Esophagus muscularis mucosa (tissue), 4 donors: ENCODE results near the gene MYO1B. TPM values are rescaled to one million over a fixed set of nuclear protein-coding genes. Genes with fewer than 3 reads are reported as not detected.

Experiments
- DNase-seq: peaks from one replicate; pipeline ENCODE4 v3.0.0-alpha.2; 2017; ENCODE audit errors: extremely low spot score
- H3K27ac ChIP-seq, 4 donors: fragments of 200-600 bp; sonication (generic); replicated peaks in 1 of 4; 1 replicate in 3 of 4; 2 replicates in 1 of 4; pipeline ENCODE4 v1.5.1; 2016 to 2019; ENCODE audit warnings: mild to moderate bottlenecking in 1 of 4
- H3K27me3 ChIP-seq, 4 donors: fragments of 200-600 bp; sonication (generic); one replicate each; pipeline versions ENCODE4 v1.5.1 to v1.6.0; 2016 to 2019
- H3K36me3 ChIP-seq, 4 donors: fragments of 200-600 bp; sonication (generic); one replicate each; pipeline ENCODE4 v1.5.1; 2016 to 2019
- H3K4me1 ChIP-seq, 4 donors: fragments of 200-600 bp; sonication (generic); one replicate each; pipeline ENCODE4 v1.5.1; 2016 to 2019
- H3K4me3 ChIP-seq, 4 donors: fragments of 200-600 bp; sonication (generic); 1 replicate in 2 of 4; 2 replicates in 2 of 4; pipeline ENCODE4 v1.5.1; 2016 to 2019; ENCODE audit warnings: mild to moderate bottlenecking in 4 of 4, moderate library complexity in 1 of 4
- H3K9me3 ChIP-seq, 4 donors: fragments of 200-600 bp; sonication (generic); 1 replicate in 3 of 4; 2 replicates in 1 of 4; pipeline ENCODE4 v1.5.1; 2016 to 2019
- CTCF ChIP-seq, 3 experiments: fragments of 200-600 bp in 2 of 3; fragments of 450-650 bp in 1 of 3; sonication (generic) in 2 of 3; IDR thresholded peaks; one replicate each; pipeline ENCODE4 v1.5.1; 2017 to 2019; ENCODE audit warnings: antibody characterized with exemption in 3 of 3, mild to moderate bottlenecking in 2 of 3, moderate library complexity in 1 of 3
- EP300 ChIP-seq: sonication (generic); formaldehyde crosslinking; IDR thresholded peaks from one replicate; pipeline ENCODE4 v1.6.1; 2017; ENCODE audit warnings: antibody characterized with exemption
- POLR2A ChIP-seq: fragments of 450-650 bp; IDR thresholded peaks from one replicate; pipeline ENCODE4 v1.6.1; 2017; ENCODE audit warnings: antibody characterized with exemption, moderate library complexity, mild to moderate bottlenecking, low read depth
- POLR2AphosphoS5 ChIP-seq, 2 donors: sonication (generic); formaldehyde crosslinking; IDR thresholded peaks; one replicate each; pipeline ENCODE4 v1.6.1; 2017; ENCODE audit warnings: antibody characterized with exemption in 2 of 2
- WGBS: methylation state at CpG from one replicate; pipeline ENCODE4 v1.1.5; 2018; 5-methylcytosine and 5-hydroxymethylcytosine counted together
- intact Hi-C: fragments of 100-400 bp; cut with DNase I; formaldehyde crosslinking; loops from one replicate; pipeline ENCODE4 v1.15.1; 2023
- total RNA-seq, 4 donors: library from RNA; depleted of rRNA; stranded (reverse); fragments of >200 nt; gene quantifications; one replicate each; pipeline versions ENCODE4 v1.1.0 to v1.2.1, GENCODE V29; 2016

MYO1B gene
- total RNA-seq, 4 donors from 2014 or later = 14.8 to 17.3 (median 15.9) TPM

- Histone ChIP-seq H3K27ac (no peak overlapping the region), H3K9me3 (peaks cover 0 to 4% (median 0%) of the 10 kb centered on the region in 4 donors), H3K4me3 (no peak overlapping the region), H3K4me1 (no peaks in the 10 kb centered on the region), H3K36me3 (no peaks in the 10 kb centered on the region), H3K27me3 (no peaks in the 10 kb centered on the region)
- TF ChIP-seq POLR2AphosphoS5 (IDR thresholded peaks at IDR 0.05) = no peak
- TF ChIP-seq CTCF (IDR thresholded peaks at IDR 0.05) = no peak
- no peak for TF ChIP-seq EP300
- TF ChIP-seq POLR2A = no peak
- peak; percentile 26 for DNase-seq
- intact Hi-C loops = no loop called here
- WGBS = 100% methylated on average over 1 of the region's 1 CpG
Observed at GRCh38 chr2:191200910-191201309, 44.3 kb upstream of the MYO1B start.

- no peaks in the 10 kb centered on the region for H3K27me3 ChIP-seq
- H3K27ac ChIP-seq = peak overlapping the region in 2 of 4 donors; percentile 34 to 39
- H3K4me3 ChIP-seq = no peak overlapping the region
- TF ChIP-seq CTCF (IDR thresholded peaks at IDR 0.05) = no peak
- no peak for TF ChIP-seq POLR2A
- no peak for TF ChIP-seq POLR2AphosphoS5 (IDR thresholded peaks at IDR 0.05)
- TF ChIP-seq EP300 = no peak
- intact Hi-C loops = no loop called here
- 48% methylated on average over 2 of the region's 2 CpGs for WGBS
- peaks cover 0 to 4% (median 0%) of the 10 kb centered on the region in 4 donors for H3K9me3 ChIP-seq
- H3K4me1 ChIP-seq = no peaks in the 10 kb centered on the region
- no peak for DNase-seq
- no peaks in the 10 kb centered on the region for H3K36me3 ChIP-seq
Observed at GRCh38 chr2:191202209-191202721, 42.9 kb upstream of the MYO1B start.

- Histone ChIP-seq H3K9me3 (peaks cover 0 to 4% (median 0%) of the 10 kb centered on the region in 4 donors), H3K4me1 (no peaks in the 10 kb centered on the region), H3K27ac (peak overlapping the region in 1 of 4 donors; percentile 39), H3K36me3 (no peaks in the 10 kb centered on the region), H3K4me3 (no peak overlapping the region), H3K27me3 (no peaks in the 10 kb centered on the region)
- TF ChIP-seq CTCF (IDR thresholded peaks at IDR 0.05) (no peak), POLR2AphosphoS5 (IDR thresholded peaks at IDR 0.05) (peak in 1 of 2 donors; percentile 25), POLR2A (no peak), EP300 (no peak)
- DNase-seq = no peak
- 40% methylated on average over 5 of the region's 5 CpGs for WGBS
- intact Hi-C loops = no loop called here
Observed at GRCh38 chr2:191202881-191203397, 42.3 kb upstream of the MYO1B start.

GRCh38 chr2:191204433-191204832, 40.8 kb upstream of the MYO1B start:
- Histone ChIP-seq H3K4me1 (no peaks in the 10 kb centered on the region), H3K4me3 (no peak overlapping the region), H3K27ac (no peak overlapping the region), H3K27me3 (no peaks in the 10 kb centered on the region), H3K36me3 (no peaks in the 10 kb centered on the region), H3K9me3 (peaks cover 0 to 4% (median 0%) of the 10 kb centered on the region in 4 donors)
- TF ChIP-seq POLR2AphosphoS5 (IDR thresholded peaks at IDR 0.05) (no peak), EP300 (no peak), POLR2A (no peak), CTCF (IDR thresholded peaks at IDR 0.05) (no peak)
- intact Hi-C loops = no loop called here
- 93% methylated on average over 4 of the region's 4 CpGs for WGBS
- no peak for DNase-seq
